ENCODE results near the gene TRIM71. TPM values are rescaled to one million over a fixed set of nuclear protein-coding genes. Genes with fewer than 3 reads are reported as not detected.
A peak's percentile ranks its signal among the peaks of the same experiment; 100 is the strongest.
"Not testable (repeated sequence)": the region's sequence is repeated elsewhere in the genome, so short reads cannot be mapped to it uniquely, and the experiment has no call there.

The TRIM71 gene
- total RNA-seq, 1 donor from 2014 or later, result 0.52 TPM

DNA sequence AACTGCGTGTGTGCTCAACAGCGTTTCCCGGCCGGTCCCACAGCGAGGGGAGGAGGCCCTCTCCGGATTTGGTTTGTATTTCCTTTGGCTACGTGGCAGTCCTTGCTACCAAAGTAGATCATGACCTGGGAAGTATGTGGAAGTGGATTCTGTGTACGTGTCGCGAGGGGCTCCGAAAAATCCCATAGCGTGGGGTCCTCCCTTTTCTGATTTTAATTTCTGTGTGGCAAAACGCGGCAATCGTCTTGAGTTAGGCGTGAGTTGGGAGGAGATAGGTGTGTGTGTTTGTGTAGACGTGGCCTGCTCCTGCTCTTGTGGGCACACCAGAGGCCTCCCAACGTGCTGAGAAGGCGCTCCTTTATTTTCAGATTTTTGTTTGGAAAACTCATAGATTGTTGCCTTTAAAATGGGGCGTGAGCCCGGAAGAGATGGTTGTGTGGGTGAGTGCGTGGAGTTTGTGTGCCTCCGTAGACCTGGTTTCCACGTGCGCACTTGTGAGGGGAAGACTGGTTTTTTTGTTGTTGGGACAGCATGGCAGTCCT is 1.2 kb downstream of the TRIM71 start:
- no peaks in the 10 kb centered on the region for H3K9me3 ChIP-seq (ENCODE audit: control insufficient read depth in 3 of 3, low read length in 3 of 3)
- no peak overlapping the region for H3K27ac ChIP-seq (ENCODE audit: low read depth, low read length)
- H3K4me3 ChIP-seq (ENCODE audit: low read length in 3 of 3), result peak overlapping the region in 1 of 3 donors; percentile 46
- peaks cover 10 to 22% (median 12%) of the 10 kb centered on the region in 3 donors for H3K4me1 ChIP-seq (ENCODE audit: control insufficient read depth in 3 of 3, insufficient read depth in 3 of 3, low read length in 3 of 3)
- H3K9ac ChIP-seq (ENCODE audit: low read depth in 1 of 3, low read length in 3 of 3), result no peak overlapping the region
- no peaks in the 10 kb centered on the region for H3K36me3 ChIP-seq (ENCODE audit: control insufficient read depth in 3 of 3, insufficient read depth in 3 of 3, low read length in 3 of 3)
- peaks cover 61 to 64% (median 61%) of the 10 kb centered on the region in 3 donors for H3K27me3 ChIP-seq (ENCODE audit: control insufficient read depth in 3 of 3, insufficient read depth in 3 of 3, low read length in 3 of 3)

DNA sequence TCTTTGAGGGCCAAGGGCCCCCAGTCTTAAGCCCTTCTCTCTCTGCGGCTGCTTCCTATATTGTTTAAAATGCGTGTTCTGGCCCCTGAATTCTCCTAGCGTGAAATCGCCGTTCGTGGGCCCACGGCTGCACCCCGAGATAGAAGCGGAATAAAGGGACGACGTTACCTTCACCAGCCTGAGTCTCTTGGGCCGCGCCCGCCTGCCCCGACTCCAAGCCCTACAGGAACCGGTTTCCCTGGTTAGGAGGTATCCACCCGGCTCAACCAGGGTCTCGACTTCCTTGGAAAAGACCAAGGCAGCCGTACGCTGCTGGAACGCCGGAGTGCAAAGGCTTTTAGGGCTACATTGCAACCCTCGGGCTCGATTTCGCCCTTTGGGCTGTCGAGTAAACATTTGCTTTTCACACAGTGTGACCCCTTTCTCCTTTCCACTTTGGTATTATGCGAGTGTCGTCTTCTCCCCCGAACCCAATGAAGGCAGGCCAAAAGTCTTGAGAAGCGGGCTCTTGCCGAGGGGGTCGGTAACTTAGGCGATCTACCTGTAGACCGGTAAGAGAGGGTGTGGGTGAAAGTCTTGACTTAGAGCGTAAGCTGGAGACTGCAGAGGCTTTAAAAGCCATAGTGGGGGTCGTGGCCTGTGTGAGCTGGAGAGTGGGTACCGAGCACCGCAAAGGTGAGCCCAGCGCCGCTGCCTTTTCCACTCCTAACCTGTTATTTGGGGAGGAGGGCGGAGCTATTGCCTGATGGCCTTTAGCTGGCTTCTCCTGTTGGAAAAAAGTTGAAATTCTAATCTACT is 2.0 kb downstream of the TRIM71 start:
- H3K36me3 ChIP-seq (ENCODE audit: control insufficient read depth in 3 of 3, insufficient read depth in 3 of 3, low read length in 3 of 3), result no peaks in the 10 kb centered on the region
- H3K27ac ChIP-seq (ENCODE audit: low read depth, low read length), result no peak overlapping the region
- peaks cover 10 to 22% (median 12%) of the 10 kb centered on the region in 3 donors for H3K4me1 ChIP-seq (ENCODE audit: control insufficient read depth in 3 of 3, insufficient read depth in 3 of 3, low read length in 3 of 3)
- peaks cover 64 to 67% (median 65%) of the 10 kb centered on the region in 3 donors for H3K27me3 ChIP-seq (ENCODE audit: control insufficient read depth in 3 of 3, insufficient read depth in 3 of 3, low read length in 3 of 3)
- H3K4me3 ChIP-seq (ENCODE audit: low read length in 3 of 3), result no peak overlapping the region
- H3K9me3 ChIP-seq (ENCODE audit: control insufficient read depth in 3 of 3, low read length in 3 of 3), result no peaks in the 10 kb centered on the region
- H3K9ac ChIP-seq (ENCODE audit: low read depth in 1 of 3, low read length in 3 of 3), result no peak overlapping the region

DNA sequence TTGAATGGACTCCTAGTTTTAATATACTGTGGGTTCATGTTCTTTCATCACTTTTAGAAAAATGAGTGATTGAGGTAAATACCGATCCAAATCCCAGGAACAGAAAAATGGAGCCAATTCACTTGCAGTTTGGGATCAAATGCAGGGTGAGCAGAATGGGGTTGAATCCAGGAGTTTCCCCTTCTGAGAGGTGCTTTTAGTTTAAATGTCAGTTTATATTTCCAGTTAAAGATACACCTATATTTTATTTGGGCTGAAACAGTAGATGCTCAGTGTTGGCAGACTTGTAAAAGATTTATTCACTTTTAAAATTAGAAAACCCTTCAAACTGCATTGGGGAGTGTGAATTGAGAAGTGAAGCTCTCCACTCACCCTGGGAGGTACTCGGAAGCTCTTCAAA is 2.6 kb downstream of the TRIM71 start:
- peaks cover 61 to 72% (median 64%) of the 10 kb centered on the region in 3 donors for H3K27me3 ChIP-seq (ENCODE audit: control insufficient read depth in 3 of 3, insufficient read depth in 3 of 3, low read length in 3 of 3)
- no peak overlapping the region for H3K4me3 ChIP-seq (ENCODE audit: low read length in 3 of 3)
- no peak overlapping the region for H3K27ac ChIP-seq (ENCODE audit: low read depth, low read length)
- H3K9me3 ChIP-seq (ENCODE audit: control insufficient read depth in 3 of 3, low read length in 3 of 3), result no peaks in the 10 kb centered on the region
- H3K9ac ChIP-seq (ENCODE audit: low read depth in 1 of 3, low read length in 3 of 3), result no peak overlapping the region
- peaks cover 10 to 22% (median 12%) of the 10 kb centered on the region in 3 donors for H3K4me1 ChIP-seq (ENCODE audit: control insufficient read depth in 3 of 3, insufficient read depth in 3 of 3, low read length in 3 of 3)
- H3K36me3 ChIP-seq (ENCODE audit: control insufficient read depth in 3 of 3, insufficient read depth in 3 of 3, low read length in 3 of 3), result no peaks in the 10 kb centered on the region

DNA sequence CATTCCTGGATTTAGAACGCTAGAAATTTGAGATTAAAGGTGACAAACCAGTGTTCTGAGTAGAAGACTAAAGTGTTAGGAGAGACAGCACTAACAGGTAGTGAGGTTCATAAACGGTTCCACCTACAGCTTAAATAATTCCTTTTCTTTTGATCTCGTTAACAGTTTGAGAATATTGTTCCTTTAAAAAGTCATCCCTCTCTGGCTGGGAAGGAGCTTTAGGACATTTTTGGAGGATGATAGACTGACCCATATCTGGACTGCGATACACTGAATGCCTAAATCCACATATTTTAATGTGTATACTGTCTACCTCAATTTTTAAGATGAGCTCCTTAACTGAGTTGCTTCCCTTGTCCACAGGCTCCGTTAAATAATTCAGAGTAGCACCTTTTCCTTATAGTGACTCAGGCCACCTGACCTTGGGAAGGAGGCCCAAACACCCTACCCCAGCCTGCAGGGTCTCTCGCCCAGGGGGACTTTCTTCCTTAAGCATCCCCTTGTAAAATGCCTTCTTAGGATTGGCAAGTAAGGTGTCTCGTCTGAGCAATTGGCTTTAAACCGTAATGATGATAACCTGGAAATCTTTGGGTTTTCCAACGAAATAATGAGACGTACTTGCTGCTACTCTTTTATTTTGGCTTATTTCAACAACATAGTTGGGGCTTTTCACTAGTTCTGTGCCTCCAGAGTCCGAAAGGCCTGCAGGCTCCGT is 3.3 kb downstream of the TRIM71 start:
- Histone ChIP-seq H3K36me3 (ENCODE audit: control insufficient read depth in 3 of 3, insufficient read depth in 3 of 3, low read length in 3 of 3) (no peaks in the 10 kb centered on the region), H3K4me1 (ENCODE audit: control insufficient read depth in 3 of 3, insufficient read depth in 3 of 3, low read length in 3 of 3) (peaks cover 10 to 22% (median 12%) of the 10 kb centered on the region in 3 donors), H3K9me3 (ENCODE audit: control insufficient read depth in 3 of 3, low read length in 3 of 3) (no peaks in the 10 kb centered on the region), H3K27me3 (ENCODE audit: control insufficient read depth in 3 of 3, insufficient read depth in 3 of 3, low read length in 3 of 3) (peaks cover 57 to 75% (median 58%) of the 10 kb centered on the region in 3 donors), H3K9ac (ENCODE audit: low read depth in 1 of 3, low read length in 3 of 3) (no peak overlapping the region), H3K27ac (ENCODE audit: low read depth, low read length) (no peak overlapping the region), H3K4me3 (ENCODE audit: low read length in 3 of 3) (peak overlapping the region in 1 of 3 donors; percentile 2)

GRCh38 chr3:32821686-32822296 is 4.0 kb downstream of the TRIM71 start:
- Histone ChIP-seq H3K4me3 (ENCODE audit: low read length in 3 of 3) (peak overlapping the region in 1 of 3 donors; percentile 2), H3K36me3 (ENCODE audit: control insufficient read depth in 3 of 3, insufficient read depth in 3 of 3, low read length in 3 of 3) (no peaks in the 10 kb centered on the region), H3K27me3 (ENCODE audit: control insufficient read depth in 3 of 3, insufficient read depth in 3 of 3, low read length in 3 of 3) (peaks cover 57 to 72% (median 58%) of the 10 kb centered on the region in 3 donors), H3K27ac (ENCODE audit: low read depth, low read length) (no peak overlapping the region), H3K9ac (ENCODE audit: low read depth in 1 of 3, low read length in 3 of 3) (no peak overlapping the region), H3K4me1 (ENCODE audit: control insufficient read depth in 3 of 3, insufficient read depth in 3 of 3, low read length in 3 of 3) (peaks cover 10 to 21% (median 12%) of the 10 kb centered on the region in 3 donors), H3K9me3 (ENCODE audit: control insufficient read depth in 3 of 3, low read length in 3 of 3) (no peaks in the 10 kb centered on the region)

- Histone ChIP-seq H3K27me3 (ENCODE audit: control insufficient read depth in 3 of 3, insufficient read depth in 3 of 3, low read length in 3 of 3) (peaks cover 47 to 61% (median 49%) of the 10 kb centered on the region in 3 donors), H3K27ac (ENCODE audit: low read depth, low read length) (no peak overlapping the region), H3K36me3 (ENCODE audit: control insufficient read depth in 3 of 3, insufficient read depth in 3 of 3, low read length in 3 of 3) (no peaks in the 10 kb centered on the region), H3K9ac (ENCODE audit: low read depth in 1 of 3, low read length in 3 of 3) (no peak overlapping the region), H3K4me1 (ENCODE audit: control insufficient read depth in 3 of 3, insufficient read depth in 3 of 3, low read length in 3 of 3) (peaks cover 6 to 13% (median 6%) of the 10 kb centered on the region in 3 donors), H3K9me3 (ENCODE audit: control insufficient read depth in 3 of 3, low read length in 3 of 3) (no peaks in the 10 kb centered on the region), H3K4me3 (ENCODE audit: low read length in 3 of 3) (no peak overlapping the region)
These were observed 5.1 kb downstream of the TRIM71 start for GRCh38 chr3:32822609-32823498.

DNA sequence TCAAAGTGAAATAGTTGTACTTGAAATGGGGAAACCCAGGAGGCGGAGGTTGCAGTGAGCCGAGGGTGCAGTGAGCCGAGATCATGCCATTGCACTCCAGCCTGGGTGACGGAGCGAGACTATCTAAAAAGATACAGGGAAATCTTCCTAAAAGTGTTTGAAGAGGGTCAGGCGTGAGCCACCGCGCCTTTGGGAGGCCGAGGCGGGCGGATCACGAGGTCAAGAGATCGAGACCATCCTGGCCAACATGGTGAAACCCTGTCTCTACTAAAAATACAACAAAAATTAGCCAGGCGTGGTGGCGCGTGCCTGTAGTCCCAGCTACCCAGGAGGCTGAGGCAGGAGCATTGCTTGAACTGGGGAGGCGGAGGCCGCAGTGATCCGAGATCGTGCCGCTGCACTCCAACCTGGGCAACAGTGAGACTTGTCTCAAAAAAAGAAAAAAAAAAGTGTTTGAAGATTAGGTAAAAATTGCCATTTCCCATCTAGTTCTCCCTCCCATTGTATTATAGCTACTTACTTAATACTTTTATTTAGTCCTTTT is 5.9 kb downstream of the TRIM71 start:
- H3K27ac ChIP-seq (ENCODE audit: low read depth, low read length); H3K9ac ChIP-seq (ENCODE audit: low read depth in 1 of 3, low read length in 3 of 3); H3K9me3 ChIP-seq (ENCODE audit: control insufficient read depth in 3 of 3, low read length in 3 of 3); H3K4me1 ChIP-seq (ENCODE audit: control insufficient read depth in 3 of 3, insufficient read depth in 3 of 3, low read length in 3 of 3); H3K4me3 ChIP-seq (ENCODE audit: low read length in 3 of 3); H3K36me3 ChIP-seq (ENCODE audit: control insufficient read depth in 3 of 3, insufficient read depth in 3 of 3, low read length in 3 of 3): not testable (repeated sequence)
- H3K27me3 ChIP-seq (ENCODE audit: control insufficient read depth in 3 of 3, insufficient read depth in 3 of 3, low read length in 3 of 3), result peaks cover 39 to 53% (median 45%) of the 10 kb centered on the region in 3 donors

DNA sequence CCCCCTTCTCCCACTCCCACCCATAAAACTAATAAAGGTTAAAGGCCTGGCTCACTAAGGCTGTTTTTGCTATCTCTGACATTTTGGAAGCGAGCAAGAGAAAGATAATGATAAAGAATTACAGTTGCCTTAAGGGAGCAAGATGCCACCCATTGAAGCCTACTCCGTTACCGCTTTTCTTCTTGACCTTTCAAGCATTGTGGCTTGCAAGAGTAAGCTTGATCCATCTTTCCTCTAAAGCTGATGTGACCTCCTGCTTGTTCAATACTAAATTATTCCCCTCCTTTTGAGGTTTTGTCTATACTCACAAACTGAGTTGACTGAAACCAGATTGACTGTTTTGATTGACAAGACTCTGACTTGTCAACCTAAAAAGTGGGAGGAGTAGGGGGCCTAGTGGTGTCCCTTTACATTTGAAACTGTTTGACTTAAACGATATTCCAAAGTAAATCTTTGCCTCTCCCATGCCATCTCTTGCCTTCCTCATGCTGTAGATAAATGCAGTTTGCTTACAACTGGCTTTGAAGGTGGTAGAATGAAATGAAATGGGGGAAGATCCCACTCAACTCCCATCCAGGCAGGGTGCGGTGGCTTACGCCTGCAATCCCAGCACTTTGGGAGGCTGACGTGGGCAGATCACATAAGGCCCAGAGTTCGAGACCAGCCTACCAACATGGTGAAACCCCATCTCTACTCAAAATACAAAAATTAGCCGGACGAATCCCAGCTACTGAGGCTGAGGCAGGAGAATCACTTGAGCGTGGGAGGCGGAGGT is 8.0 kb downstream of the TRIM71 start:
- H3K27me3 ChIP-seq (ENCODE audit: control insufficient read depth in 3 of 3, insufficient read depth in 3 of 3, low read length in 3 of 3), result peaks cover 18 to 32% (median 24%) of the 10 kb centered on the region in 3 donors
- H3K4me1 ChIP-seq (ENCODE audit: control insufficient read depth in 3 of 3, insufficient read depth in 3 of 3, low read length in 3 of 3), result peaks cover 3 to 7% (median 4%) of the 10 kb centered on the region in 3 donors
- H3K4me3 ChIP-seq (ENCODE audit: low read length in 3 of 3), result no peak overlapping the region
- H3K9me3 ChIP-seq (ENCODE audit: control insufficient read depth in 3 of 3, low read length in 3 of 3), result no peaks in the 10 kb centered on the region
- H3K27ac ChIP-seq (ENCODE audit: low read depth, low read length), result no peak overlapping the region
- no peaks in the 10 kb centered on the region for H3K36me3 ChIP-seq (ENCODE audit: control insufficient read depth in 3 of 3, insufficient read depth in 3 of 3, low read length in 3 of 3)
- no peak overlapping the region for H3K9ac ChIP-seq (ENCODE audit: low read depth in 1 of 3, low read length in 3 of 3)

Measured in skeletal muscle tissue (tissue), 4 donors.